H1 (cell line): Measurements from ENCODE around the gene IFT122. TPM values are rescaled to one million over a fixed set of nuclear protein-coding genes. Genes with fewer than 3 reads are reported as not detected.

Experiments used
- CTCF ChIA-PET: fragments of 300-600 bp; sonication (Branson Sonifier 250); formaldehyde crosslinking; loops from one replicate; lab custom pipeline; 2021; ENCODE audit not compliant: partially characterized antibody; lab: Charles Lee
- POLR2A ChIA-PET: fragments of 300-600 bp; sonication (Branson Sonifier 250); formaldehyde crosslinking; loops from one replicate; lab custom pipeline; 2021; ENCODE audit warnings: inconsistent platforms; ENCODE audit not compliant: partially characterized antibody; lab: Charles Lee
- DNase-seq, 2 experiments: peaks; one replicate each; pipeline versions ENCODE4 v3.0.0 to v3.0.0-alpha.2; 2010 to 2022; ENCODE audit warnings: low spot score in 2 of 2, low read depth in 1 of 2, mixed read lengths in 1 of 2
- FAIRE-seq: peaks from 2 replicates; lab custom pipeline; 2011; peaks lifted over from hg19 to GRCh38; lab: Jason Lieb, UNC
- H2AFZ ChIP-seq: 2 replicates; pipeline ENCODE4 v1.8.1; 2012; ENCODE audit warnings: low read length, inconsistent platforms
- H2AK5ac ChIP-seq: 2 replicates; pipeline ENCODE4 v1.6.1; 2013; ENCODE audit warnings: low read depth, low read length
- H2BK120ac ChIP-seq: replicated peaks from 2 replicates; pipeline ENCODE3; 2013; ENCODE audit warnings: low read depth, low read length, inconsistent platforms
- H2BK12ac ChIP-seq: 2 replicates; pipeline ENCODE4 v1.6.1; 2013; ENCODE audit warnings: low read depth, low read length
- H2BK15ac ChIP-seq: 2 replicates; pipeline ENCODE4 v1.6.1; 2013; ENCODE audit warnings: low read length
- H2BK20ac ChIP-seq: 2 replicates; pipeline ENCODE4 v1.6.1; 2013; ENCODE audit warnings: low read length
- H2BK5ac ChIP-seq: 2 replicates; pipeline ENCODE4 v1.6.1; 2013; ENCODE audit warnings: low read depth, low read length
- H3K14ac ChIP-seq: 2 replicates; pipeline ENCODE4 v1.6.1; 2013; ENCODE audit warnings: inconsistent platforms; ENCODE audit not compliant: insufficient read length
- H3K18ac ChIP-seq: 2 replicates; pipeline ENCODE4 v1.6.1; 2013; ENCODE audit warnings: low read length; ENCODE audit errors: extremely low read depth
- H3K23ac ChIP-seq: 2 replicates; pipeline ENCODE4 v1.6.1; 2013; ENCODE audit warnings: inconsistent platforms; ENCODE audit not compliant: insufficient read length
- H3K23me2 ChIP-seq: 2 replicates; pipeline ENCODE4 v1.6.1; 2013; ENCODE audit warnings: low read depth, low read length
- H3K27ac ChIP-seq: 2 replicates; pipeline ENCODE4 v1.6.1; 2011; ENCODE audit warnings: low read depth, low read length, inconsistent platforms
- H3K27me3 ChIP-seq, 4 experiments: replicated peaks in 1 of 4; 1 replicate in 1 of 4; 2 replicates in 3 of 4; pipeline versions ENCODE4 v1.6.1 to v1.8.1; 2011 to 2013; ENCODE audit warnings: low read length in 3 of 4, mild to moderate bottlenecking in 3 of 4, inconsistent platforms in 2 of 4, mixed read lengths in 2 of 4, moderate library complexity in 1 of 4; ENCODE audit not compliant: control insufficient read depth in 3 of 4, insufficient read depth in 3 of 4; ENCODE audit errors: extremely low read depth in 1 of 4
- H3K36me3 ChIP-seq, 4 experiments: 2 replicates each; pipeline versions ENCODE4 v1.6.1 to v1.8.1; 2011 to 2013; ENCODE audit warnings: mild to moderate bottlenecking in 4 of 4, low read length in 3 of 4, moderate library complexity in 2 of 4, control low read depth in 1 of 4, inconsistent platforms in 1 of 4; ENCODE audit not compliant: insufficient read depth in 4 of 4, control insufficient read depth in 2 of 4
- H3K4ac ChIP-seq: replicated peaks from 2 replicates; pipeline ENCODE3; 2013; ENCODE audit warnings: low read length, low read depth, mixed read lengths, inconsistent platforms; ENCODE audit not compliant: insufficient read length
- H3K4me1 ChIP-seq, 4 experiments: replicated peaks in 1 of 4; 1 replicate in 1 of 4; 2 replicates in 3 of 4; pipeline versions ENCODE4 v1.6.1 to v1.8.1; 2011 to 2013; ENCODE audit warnings: low read length in 3 of 4, inconsistent platforms in 2 of 4, mixed read lengths in 1 of 4; ENCODE audit not compliant: insufficient read depth in 4 of 4, control insufficient read depth in 3 of 4
- H3K4me2 ChIP-seq, 2 experiments: 2 replicates each; pipeline versions ENCODE4 v1.6.1 to v1.8.1; 2011 to 2013; ENCODE audit warnings: low read depth in 2 of 2, low read length in 2 of 2, control low read depth in 1 of 2, inconsistent platforms in 1 of 2, mild to moderate bottlenecking in 1 of 2; ENCODE audit not compliant: insufficient read depth in 1 of 2
- H3K4me3 ChIP-seq, 4 experiments: fragments of 200-600, 300-600 bp in 1 of 4; sonication (generic), shearing (Covaris generic), sonication (Bioruptor Twin) in 1 of 4; 2 replicates each; pipeline versions ENCODE4 v1.5.1 to v1.8.1; 2011 to 2016; ENCODE audit warnings: low read length in 4 of 4, low read depth in 3 of 4, control low read depth in 2 of 4, inconsistent platforms in 2 of 4, mild to moderate bottlenecking in 2 of 4, mixed read lengths in 1 of 4, moderate library complexity in 1 of 4; ENCODE audit not compliant: insufficient read depth in 2 of 4; ENCODE audit errors: extremely low read depth in 1 of 4
- H3K56ac ChIP-seq: replicated peaks from 2 replicates; pipeline ENCODE3; 2013; ENCODE audit warnings: low read depth, mild to moderate bottlenecking, mixed read lengths, low read length, inconsistent platforms; ENCODE audit not compliant: insufficient read length
- H3K79me1 ChIP-seq: 2 replicates; pipeline ENCODE4 v1.6.1; 2013; ENCODE audit warnings: low read depth, low read length, control low read depth
- H3K79me2 ChIP-seq, 2 experiments: 2 replicates each; pipeline versions ENCODE4 v1.6.1 to v1.8.1; 2012 to 2013; ENCODE audit warnings: low read length in 2 of 2, mild to moderate bottlenecking in 2 of 2, inconsistent platforms in 1 of 2; ENCODE audit not compliant: insufficient read depth in 2 of 2, control insufficient read depth in 1 of 2
- H3K9ac ChIP-seq, 4 experiments: replicated peaks in 1 of 4; 1 replicate in 1 of 4; 2 replicates in 3 of 4; pipeline versions ENCODE4 v1.6.1 to v1.8.1; 2011 to 2013; ENCODE audit warnings: low read depth in 3 of 4, low read length in 3 of 4, control low read depth in 2 of 4, mild to moderate bottlenecking in 2 of 4, moderate library complexity in 2 of 4, inconsistent platforms in 1 of 4; ENCODE audit errors: extremely low read depth in 1 of 4
- H3K9me3 ChIP-seq, 2 experiments: 2 replicates each; pipeline versions ENCODE4 v1.6.1 to v1.8.1; 2012 to 2013; ENCODE audit warnings: mild to moderate bottlenecking in 2 of 2, moderate library complexity in 2 of 2, control low read depth in 1 of 2, inconsistent platforms in 1 of 2, low read depth in 1 of 2, low read length in 1 of 2, mixed read lengths in 1 of 2; ENCODE audit not compliant: insufficient read depth in 2 of 2
- H4K20me1 ChIP-seq, 2 experiments: replicated peaks in 1 of 2; 2 replicates each; pipeline versions ENCODE3 to v1.8.1; 2011 to 2013; ENCODE audit warnings: inconsistent platforms in 2 of 2, low read length in 2 of 2, mild to moderate bottlenecking in 1 of 2; ENCODE audit not compliant: insufficient read depth in 2 of 2, control insufficient read depth in 1 of 2
- H4K5ac ChIP-seq: 2 replicates; pipeline ENCODE4 v1.6.1; 2013; ENCODE audit warnings: low read length, low read depth, mixed read lengths, inconsistent platforms; ENCODE audit not compliant: insufficient read length
- H4K8ac ChIP-seq: 2 replicates; pipeline ENCODE4 v1.8.0; 2013; ENCODE audit warnings: mild to moderate bottlenecking, moderate library complexity, low read length, inconsistent platforms; ENCODE audit not compliant: insufficient read depth; ENCODE audit errors: extremely low read depth
- H4K91ac ChIP-seq: replicated peaks from 2 replicates; pipeline ENCODE3; 2013; ENCODE audit warnings: low read length, mixed read lengths, inconsistent platforms; ENCODE audit not compliant: insufficient read length
- JUND ChIP-seq: IDR thresholded peaks from 2 replicates; pipeline ENCODE4 v1.6.1; 2011; ENCODE audit warnings: mild to moderate bottlenecking, improper control_type of control experiment, low read length
- POLR2AphosphoS5 ChIP-seq: IDR thresholded peaks from 2 replicates; pipeline ENCODE4 v1.6.1; 2011; ENCODE audit warnings: low read depth, low read length
- RNF2 ChIP-seq: fragments of 200-900, 300-1000 bp; sonication (generic); IDR thresholded peaks from 2 replicates; pipeline ENCODE4 v1.7.1; 2016; ENCODE audit warnings: borderline replicate concordance, low read depth, mild to moderate bottlenecking, antibody characterized with exemption, low read length; ENCODE audit not compliant: poor library complexity, severe bottlenecking; ENCODE audit errors: missing control alignments
- RXRA ChIP-seq: IDR thresholded peaks from 2 replicates; pipeline ENCODE4 v1.6.1; 2011; ENCODE audit warnings: low read depth, mild to moderate bottlenecking, low read length, moderate library complexity; ENCODE audit not compliant: insufficient read depth
- SIN3A ChIP-seq, 2 experiments: IDR thresholded peaks in 1 of 2; conservative IDR thresholded peaks in 1 of 2; 2 replicates each; pipeline ENCODE4 v1.6.1; 2011 to 2012; ENCODE audit warnings: low read length in 2 of 2, improper control_type of control experiment in 1 of 2, low read depth in 1 of 2, mild to moderate bottlenecking in 1 of 2
- SP2 ChIP-seq: IDR thresholded peaks from 2 replicates; pipeline ENCODE4 v1.6.1; 2012; ENCODE audit warnings: mild to moderate bottlenecking, low read length, inconsistent platforms
- WGBS, 2 experiments: shearing (Covaris generic) in 1 of 2; methylation state at CpG; one replicate each; pipeline versions ENCODE4 v1.1.6 to v1.1.7; 2013 to 2015; ENCODE audit warnings: low lambda C conversion rate in 2 of 2, mixed read lengths in 2 of 2, inconsistent platforms in 1 of 2, low coverage in 1 of 2, missing lambda C conversion rate in 1 of 2; ENCODE audit not compliant: insufficient replicate concordance in 2 of 2, insufficient coverage in 1 of 2, insufficient read length in 1 of 2; ENCODE audit errors: extremely low coverage in 1 of 2, missing lambda C conversion rate in 1 of 2; 5-methylcytosine and 5-hydroxymethylcytosine counted together
- polyA plus RNA-seq, 7 experiments: library from polyadenylated mRNA; depleted of rRNA in 3 of 7; stranded (reverse) in 5 of 7; unstranded in 2 of 7; fragments of >200 nt in 5 of 7; fragments of 200-250 nt in 2 of 7; gene quantifications; 1 replicate in 5 of 7; 2 replicates in 1 of 7; 4 replicates in 1 of 7; pipeline versions ENCODE4 v1.2.1 to v1.2.3, GENCODE V29; 2011 to 2013; ENCODE audit warnings: missing spikeins in 2 of 7, mixed read lengths in 2 of 7
- total RNA-seq: library from RNA; stranded (reverse); fragmentation: NEBNext Ultra II Directional; extraction: Animal tissue kit (Norgen Biotek cat#: 25700); gene quantifications from 2 replicates; pipeline ENCODE4 v1.2.1, GENCODE V29; 2021

Gene IFT122
- total and polyA plus RNA-seq, 2 of the 8 experiments (the other 6 are each of a cell fraction or from before 2014, with no cell fraction given): 23.7 to 25.1 TPM

GRCh38 chr3:129535075-129535474 lies 95.1 kb downstream of the IFT122 start:
- H2AFZ ChIP-seq: no peak overlapping the region
- ChIA-PET POLR2A (interaction anchor here (0.7 to 1.9 kb wide), 2 partner anchors 13 to 50 kb away, joined by 3 to 7 read pairs; no protein-coding TSS in a partner anchor), CTCF (interaction anchor here (0.6 to 1.8 kb wide), 8 partner anchors 9 to 191 kb away, joined by 3 to 7 read pairs (median 4); no protein-coding TSS in a partner anchor)
- no peak overlapping the region for H2AK5ac ChIP-seq
- H2BK5ac ChIP-seq: no peak overlapping the region
- H3K27ac ChIP-seq: no peak overlapping the region
- H3K36me3 ChIP-seq: no peaks in the 10 kb centered on the region
- H2BK12ac ChIP-seq: no peak overlapping the region
- no peak overlapping the region for H4K5ac ChIP-seq
- DNase-seq: no peak
- H3K79me2 ChIP-seq: no peaks in the 10 kb centered on the region
- H3K9me3 ChIP-seq: no peaks in the 10 kb centered on the region
- H2BK20ac ChIP-seq: no peak overlapping the region
- WGBS, 2 experiments: 86% methylated on average over 1 of the region's 1 CpG; no CpG with 5 or more reads in 1 of the 2 experiments
- H3K4me2 ChIP-seq: no peak overlapping the region
- no peak for FAIRE-seq
- H4K20me1 ChIP-seq: no peaks in the 10 kb centered on the region
- H2BK120ac ChIP-seq: peak overlapping the region; percentile 6
- H3K4me1 ChIP-seq: peaks cover 7 to 15% (median 11%) of the 10 kb centered on the region in 4 experiments
- peaks cover 2% of the 10 kb centered on the region; the same call in 1 of the 2 replicates for H3K23me2 ChIP-seq
- no peaks in the 10 kb centered on the region for H3K27me3 ChIP-seq
- no peak overlapping the region for H3K4me3 ChIP-seq
- TF ChIP-seq POLR2AphosphoS5: no peak
- no peak for TF ChIP-seq JUND
- no peak for TF ChIP-seq SIN3A (conservative IDR thresholded peaks at IDR 0.05 in 1 of 2, IDR thresholded peaks at IDR 0.05 in 1 of 2; ENCODE audit: low read depth in 1 of 2, low read length in 2 of 2)
- TF ChIP-seq SP2: no peak
- TF ChIP-seq RXRA: no peak
- TF ChIP-seq RNF2: no peak
- TF ChIP-seq, all 59 proteins: peak for 0
- H3K9ac ChIP-seq: no peak overlapping the region
- no peak overlapping the region for H3K14ac ChIP-seq
- no peak overlapping the region for H3K4ac ChIP-seq
- H4K8ac ChIP-seq: no peak overlapping the region
- no peak overlapping the region for H3K56ac ChIP-seq
- H3K18ac ChIP-seq: no peak overlapping the region
- no peak overlapping the region for H4K91ac ChIP-seq
- H2BK15ac ChIP-seq: 0 out of 2 replicates have a peak overlapping the region, but pooled peaks have one; percentile 31
- H3K23ac ChIP-seq: no peak overlapping the region
- no peaks in the 10 kb centered on the region for H3K79me1 ChIP-seq
